ENCODE measurements around the gene GNGT1.

- no peak for TF ChIP-seq GATA2 (IDR thresholded peaks at IDR 0.05; ENCODE audit: low read depth, low read length)
- TF ChIP-seq GATA3 (IDR thresholded peaks at IDR 0.05; ENCODE audit: low read depth, low read length), result no peak
Measured at GRCh38 chr7:93879356-93879755, 27.0 kb upstream of the GNGT1 start.

Measured in SH-SY5Y (cell line).